Keratinocyte (primary cell): ENCODE results near the gene ERC2.

Experiments
- CTCF ChIP-seq, 3 experiments: IDR thresholded peaks in 1 of 3; conservative IDR thresholded peaks in 1 of 3; optimal IDR thresholded peaks in 1 of 3; 2 replicates in 2 of 3; 3 replicates in 1 of 3; pipeline versions ENCODE3 to v1.5.1; 2011; ENCODE audit warnings: low read length in 3 of 3, mild to moderate bottlenecking in 3 of 3, moderate library complexity in 2 of 3, control low read depth in 1 of 3, inconsistent platforms in 1 of 3; ENCODE audit not compliant: insufficient read depth in 2 of 3; ENCODE audit errors: extremely low read depth in 1 of 3
- EZH2 ChIP-seq: IDR thresholded peaks from one replicate; pipeline ENCODE4 v1.6.1; 2012; ENCODE audit warnings: inconsistent platforms, mild to moderate bottlenecking, low read length, moderate library complexity

- TF ChIP-seq CTCF (optimal IDR thresholded peaks at IDR 0.05 in 1 of 3, IDR thresholded peaks at IDR 0.05 in 1 of 3, conservative IDR thresholded peaks at IDR 0.05 in 1 of 3; ENCODE audit: extremely low read depth in 1 of 3, insufficient read depth in 2 of 3, low read length in 3 of 3): no peak
- TF ChIP-seq EZH2: no peak
Measured at GRCh38 chr3:55559500-55560423, 908.5 kb downstream of the ERC2 start.
